ENCODE data around the gene HTR7.

The HTR7 gene

GRCh38 chr10:90701428-90701827, 156.4 kb downstream of the HTR7 start:
- Histone ChIP-seq H4K20me1 (no peaks in the 10 kb centered on the region), H3K4me3 (no peak overlapping the region), H3K4me2 (no peak overlapping the region), H3K27me3 (no peaks in the 10 kb centered on the region), H3K4me1 (no peaks in the 10 kb centered on the region), H3K9me3 (replicated peaks in 1 of 11) (peaks cover 0 to 11% (median 4%) of the 10 kb centered on the region in 11 experiments; a peak in 4 of 22 replicates), H3K27ac (no peak overlapping the region), H3K36me3 (no peaks in the 10 kb centered on the region), H3K9ac (no peak overlapping the region)
- TF ChIP-seq Cebpa-rat (IDR thresholded peaks at IDR 0.05) = no peak

GRCh38 chr10:90695915-90696676, 161.7 kb downstream of the HTR7 start:
- no peaks in the 10 kb centered on the region for H3K27me3 ChIP-seq
- no peaks in the 10 kb centered on the region for H3K36me3 ChIP-seq
- no peaks in the 10 kb centered on the region for H3K4me1 ChIP-seq
- H3K27ac ChIP-seq = no peak overlapping the region
- H3K4me2 ChIP-seq = no peak overlapping the region
- TF ChIP-seq Cebpa-rat (IDR thresholded peaks at IDR 0.05) = no peak
- H3K9ac ChIP-seq = no peak overlapping the region
- no peak overlapping the region for H3K4me3 ChIP-seq
- H3K9me3 ChIP-seq (replicated peaks in 1 of 11) = peaks cover 0 to 18% (median 7%) of the 10 kb centered on the region in 11 experiments; a peak in 6 of 22 replicates
- H4K20me1 ChIP-seq = no peaks in the 10 kb centered on the region
